ENCODE data around the gene ILF3. TPM values are rescaled to one million over a fixed set of nuclear protein-coding genes. Genes with fewer than 3 reads are reported as not detected.

ILF3 gene
- total RNA-seq, 1 donor from 2014 or later = 524 TPM

DNA sequence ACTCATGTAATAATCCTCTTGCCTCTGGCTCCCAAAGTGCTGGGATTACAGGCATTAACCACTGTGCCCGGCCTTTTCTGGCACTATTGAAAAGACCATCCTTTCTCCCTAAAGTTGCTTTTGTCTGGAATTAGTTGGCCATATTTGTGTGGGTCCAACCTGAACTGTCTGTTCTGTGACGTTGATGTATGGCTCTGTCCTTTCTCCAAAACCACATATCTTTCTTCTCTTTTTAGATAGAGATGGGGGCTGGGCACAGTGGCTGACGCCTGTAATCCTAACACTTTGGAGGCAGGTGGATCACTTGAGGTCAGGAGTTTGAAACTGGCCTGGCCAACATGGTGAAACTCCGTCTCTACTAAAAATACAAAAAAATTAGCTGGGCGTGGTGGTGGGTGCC, 81.6 kb downstream of the ILF3 start:
- no peak overlapping the region for H3K4me3 Mint-ChIP-seq
- H3K4me1 Mint-ChIP-seq (ENCODE audit: unreplicated experiment) = peaks cover 4% of the 10 kb centered on the region
- TF ChIP-seq, protein P1, sequence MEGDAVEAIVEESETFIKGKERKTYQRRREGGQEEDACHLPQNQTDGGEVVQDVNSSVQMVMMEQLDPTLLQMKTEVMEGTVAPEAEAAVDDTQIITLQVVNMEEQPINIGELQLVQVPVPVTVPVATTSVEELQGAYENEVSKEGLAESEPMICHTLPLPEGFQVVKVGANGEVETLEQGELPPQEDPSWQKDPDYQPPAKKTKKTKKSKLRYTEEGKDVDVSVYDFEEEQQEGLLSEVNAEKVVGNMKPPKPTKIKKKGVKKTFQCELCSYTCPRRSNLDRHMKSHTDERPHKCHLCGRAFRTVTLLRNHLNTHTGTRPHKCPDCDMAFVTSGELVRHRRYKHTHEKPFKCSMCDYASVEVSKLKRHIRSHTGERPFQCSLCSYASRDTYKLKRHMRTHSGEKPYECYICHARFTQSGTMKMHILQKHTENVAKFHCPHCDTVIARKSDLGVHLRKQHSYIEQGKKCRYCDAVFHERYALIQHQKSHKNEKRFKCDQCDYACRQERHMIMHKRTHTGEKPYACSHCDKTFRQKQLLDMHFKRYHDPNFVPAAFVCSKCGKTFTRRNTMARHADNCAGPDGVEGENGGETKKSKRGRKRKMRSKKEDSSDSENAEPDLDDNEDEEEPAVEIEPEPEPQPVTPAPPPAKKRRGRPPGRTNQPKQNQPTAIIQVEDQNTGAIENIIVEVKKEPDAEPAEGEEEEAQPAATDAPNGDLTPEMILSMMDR (conservative IDR thresholded peaks at IDR 0.05) = no peak
- H3K36me3 Mint-ChIP-seq = peaks cover 15% of the 10 kb centered on the region
- H3K27ac Mint-ChIP-seq = no peak overlapping the region
- DNase-seq (ENCODE audit: extremely low spot score, unreplicated experiment) = no peak
- no peaks in the 10 kb centered on the region for H3K27me3 Mint-ChIP-seq
- H3K9me3 Mint-ChIP-seq = peaks cover 2% of the 10 kb centered on the region

DNA sequence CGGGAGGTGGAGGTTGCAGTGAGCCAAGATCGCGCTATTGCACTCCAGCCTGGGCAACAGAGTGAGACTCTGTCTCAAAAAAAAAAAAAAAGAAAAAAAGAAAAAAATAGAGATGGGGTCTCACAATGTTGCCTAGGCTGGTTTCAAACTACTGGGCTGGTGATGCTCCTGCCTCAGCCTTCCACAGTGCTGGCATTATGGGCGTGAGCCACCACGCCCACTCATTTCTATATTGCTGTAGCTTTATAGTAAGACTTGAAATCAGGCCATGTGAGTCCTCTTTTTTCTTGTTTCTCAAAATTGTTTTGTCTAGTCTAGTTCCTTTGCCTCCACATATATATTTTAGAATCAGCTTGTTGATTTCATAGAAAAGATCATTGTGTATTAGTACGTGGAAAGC, 82.0 kb downstream of the ILF3 start:
- TF ChIP-seq, protein P1 (conservative IDR thresholded peaks at IDR 0.05) = no peak
- peaks cover 19% of the 10 kb centered on the region for H3K36me3 Mint-ChIP-seq
- peaks cover 4% of the 10 kb centered on the region for H3K4me1 Mint-ChIP-seq (ENCODE audit: unreplicated experiment)
- H3K27me3 Mint-ChIP-seq = no peaks in the 10 kb centered on the region
- H3K4me3 Mint-ChIP-seq = no peak overlapping the region
- H3K9me3 Mint-ChIP-seq = peaks cover 5% of the 10 kb centered on the region
- no peak for DNase-seq (ENCODE audit: extremely low spot score, unreplicated experiment)
- H3K27ac Mint-ChIP-seq = peak overlapping the region; percentile 68

DNA sequence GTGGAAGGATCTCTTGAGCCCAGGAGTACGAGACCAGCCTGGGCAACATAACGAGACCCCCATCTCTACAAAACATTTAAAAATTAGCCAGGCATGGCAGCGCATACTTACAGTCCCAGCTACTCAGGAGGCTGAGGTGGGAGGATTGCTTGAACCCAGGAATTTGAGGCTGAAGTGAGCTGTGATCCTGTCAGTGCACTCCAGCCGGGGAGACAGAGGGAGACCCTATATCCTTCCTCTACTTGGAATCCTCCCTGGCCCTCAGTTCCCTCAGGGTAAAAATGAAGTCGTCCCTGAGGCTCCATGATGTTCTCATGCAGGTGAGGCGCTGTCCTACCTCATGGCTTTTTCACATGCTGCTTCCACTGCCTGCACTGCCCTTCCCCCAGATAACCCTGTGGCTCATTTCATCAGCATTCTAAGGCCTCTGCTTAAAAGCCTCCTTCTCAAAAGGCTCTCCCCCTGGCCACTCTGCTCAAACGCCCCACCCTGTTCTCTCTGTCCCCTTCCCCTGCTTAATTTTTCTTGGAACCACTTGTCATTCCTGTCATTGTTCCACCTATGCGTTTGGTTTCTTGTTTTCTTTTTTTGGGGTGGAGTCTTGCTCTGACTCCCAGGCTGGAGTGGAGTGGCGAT, 82.9 kb downstream of the ILF3 start:
- TF ChIP-seq, protein P1 (conservative IDR thresholded peaks at IDR 0.05) = no peak
- H3K27ac Mint-ChIP-seq = peak overlapping the region; percentile 68
- no peak for DNase-seq (ENCODE audit: extremely low spot score, unreplicated experiment)
- H3K36me3 Mint-ChIP-seq = peaks cover 22% of the 10 kb centered on the region
- H3K27me3 Mint-ChIP-seq = no peaks in the 10 kb centered on the region
- H3K4me3 Mint-ChIP-seq = no peak overlapping the region
- peaks cover 4% of the 10 kb centered on the region for H3K4me1 Mint-ChIP-seq (ENCODE audit: unreplicated experiment)
- H3K9me3 Mint-ChIP-seq = peaks cover 5% of the 10 kb centered on the region

DNA sequence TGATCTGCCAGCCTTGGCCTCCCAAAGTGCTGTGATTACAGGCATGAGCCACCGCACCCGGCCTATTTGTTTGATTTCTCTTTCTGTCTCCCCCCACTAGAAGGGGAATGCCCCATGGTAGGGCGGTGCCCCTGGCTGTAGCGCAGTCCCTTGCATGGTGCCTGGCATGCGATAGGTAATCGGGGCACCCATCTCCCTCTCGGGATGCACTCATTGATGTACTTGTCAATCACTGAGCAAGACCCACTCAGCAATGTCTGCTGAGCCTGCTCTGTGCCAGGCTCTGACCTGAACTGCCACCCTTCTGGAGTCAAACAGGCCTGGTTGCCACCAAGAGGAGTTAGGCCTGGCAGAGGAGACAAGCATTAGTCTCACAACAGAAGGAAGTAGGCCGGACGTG, 83.6 kb downstream of the ILF3 start:
- Mint-ChIP-seq H3K36me3 (peaks cover 22% of the 10 kb centered on the region), H3K27me3 (no peaks in the 10 kb centered on the region), H3K27ac (no peak overlapping the region), H3K9me3 (peaks cover 5% of the 10 kb centered on the region), H3K4me3 (no peak overlapping the region), H3K4me1 (ENCODE audit: unreplicated experiment) (peaks cover 8% of the 10 kb centered on the region)
- no peak for DNase-seq (ENCODE audit: extremely low spot score, unreplicated experiment)
- TF ChIP-seq, protein P1 (conservative IDR thresholded peaks at IDR 0.05) = no peak

DNA sequence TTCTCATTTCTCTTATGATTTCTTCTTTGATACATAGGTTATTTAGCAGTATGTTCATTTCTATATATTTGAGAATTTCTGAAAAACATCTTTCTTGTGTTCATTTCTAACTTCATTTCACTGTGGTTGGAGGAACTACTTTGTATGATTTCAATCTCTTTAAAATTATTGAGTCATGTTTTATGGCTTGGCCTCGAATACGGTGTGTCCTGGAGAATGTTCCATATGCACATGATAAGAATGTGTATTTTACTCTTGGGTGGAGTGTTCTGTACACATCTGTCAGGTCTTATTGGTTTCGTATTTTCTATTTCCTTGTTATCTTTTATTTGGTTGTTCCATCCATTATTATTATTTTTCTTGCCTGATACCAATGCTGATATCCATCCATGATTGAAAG, 86.7 kb downstream of the ILF3 start:
- TF ChIP-seq, protein P1 (conservative IDR thresholded peaks at IDR 0.05) = no peak
- Mint-ChIP-seq H3K4me1 (ENCODE audit: unreplicated experiment) (peaks cover 27% of the 10 kb centered on the region), H3K4me3 (no peak overlapping the region), H3K9me3 (peaks cover 5% of the 10 kb centered on the region), H3K36me3 (peaks cover 22% of the 10 kb centered on the region), H3K27me3 (no peaks in the 10 kb centered on the region), H3K27ac (peak overlapping the region; percentile 79)
- DNase-seq (ENCODE audit: extremely low spot score, unreplicated experiment) = no peak

Small RNAs within 50 kb of the gene (microRNA-seq; reads per million reads assigned to microRNA genes)
- gene MIR638 = not detected

Other genes with a start within 250 kb of the ILF3 start
- gene PDE4A, start 233.8 kb upstream of the ILF3 start, total RNA-seq (ENCODE audit: low replicate concordance) = 0.90 and 1.6 TPM in 2 replicates
- gene KEAP1, start 151.0 kb upstream of the ILF3 start, total RNA-seq (ENCODE audit: low replicate concordance) = 49.7 and 71.2 TPM in 2 replicates
- 0.21 and 1.1 TPM in 2 replicates for gene S1PR5, start 136.9 kb upstream of the ILF3 start, total RNA-seq (ENCODE audit: low replicate concordance)
- gene ATG4D, start 110.4 kb upstream of the ILF3 start, total RNA-seq (ENCODE audit: low replicate concordance) = 35.8 and 44.6 TPM in 2 replicates
- 19.0 and 34.4 TPM in 2 replicates for gene KRI1, start 88.3 kb upstream of the ILF3 start, total RNA-seq (ENCODE audit: low replicate concordance)
- 4.8 and 6.5 TPM in 2 replicates for gene CDKN2D, start 85.4 kb upstream of the ILF3 start, total RNA-seq (ENCODE audit: low replicate concordance)
- gene AP1M2, start 67.0 kb upstream of the ILF3 start, total RNA-seq (ENCODE audit: low replicate concordance) = 45.2 and 104 TPM in 2 replicates
- 148 and 227 TPM in 2 replicates for gene SLC44A2, start 28.8 kb upstream of the ILF3 start, total RNA-seq (ENCODE audit: low replicate concordance)
- gene QTRT1, start 47.1 kb downstream of the ILF3 start, total RNA-seq (ENCODE audit: low replicate concordance) = 39.2 and 67.7 TPM in 2 replicates
- 119 and 123 TPM in 2 replicates for gene DNM2, start 63.7 kb downstream of the ILF3 start, total RNA-seq (ENCODE audit: low replicate concordance)
- 23.0 and 30.9 TPM in 2 replicates for gene TMED1, start 181.9 kb downstream of the ILF3 start, total RNA-seq (ENCODE audit: low replicate concordance)
- 0.45 and 1.1 TPM in 2 replicates for gene C19orf38, start 194.1 kb downstream of the ILF3 start, total RNA-seq (ENCODE audit: low replicate concordance)
- 81.9 and 104 TPM in 2 replicates for gene CARM1, start 217.2 kb downstream of the ILF3 start, total RNA-seq (ENCODE audit: low replicate concordance)